Activated B cell treated with CpG ODN at 0.5 μM for 24 hours (primary cell): ENCODE measurements around the gene MBNL2. TPM values are rescaled to one million over a fixed set of nuclear protein-coding genes. Genes with fewer than 3 reads are reported as not detected.

Experiments
- ATAC-seq: fragments of 200-7000 bp; cut with Tn5 transposase; one replicate; pipeline ENCODE4 v1.10.0; 2021; ENCODE audit warnings: low read depth, mild to moderate bottlenecking, moderate library complexity
- CTCF ChIA-PET: fragments of 350-600 bp; sonication (Branson Sonifier 250); formaldehyde crosslinking; loops from one replicate; lab custom pipeline; 2021; ENCODE audit warnings: antibody characterized with exemption; lab: Charles Lee
- POLR2A ChIA-PET: fragments of 350-600 bp; sonication (Branson Sonifier 250); formaldehyde crosslinking; loops from one replicate; lab custom pipeline; 2021; ENCODE audit warnings: antibody characterized with exemption; lab: Charles Lee
- DNase-seq: peaks from one replicate; pipeline ENCODE4 v3.0.0; 2022
- H3K27ac Mint-ChIP-seq: one replicate; pipeline ENCODE4 v1.8.0; 2020; ENCODE audit warnings: mixed read lengths
- H3K27me3 Mint-ChIP-seq: one replicate; pipeline ENCODE4 v1.8.0; 2021; ENCODE audit warnings: mixed read lengths
- H3K36me3 Mint-ChIP-seq: one replicate; pipeline ENCODE4 v1.8.0; 2021; ENCODE audit warnings: low read depth, mixed read lengths
- H3K4me1 Mint-ChIP-seq: one replicate; pipeline ENCODE4 v1.8.0; 2021; ENCODE audit warnings: mixed read lengths
- H3K4me3 Mint-ChIP-seq: one replicate; pipeline ENCODE4 v1.8.0; 2020; ENCODE audit warnings: mild to moderate bottlenecking, mixed read lengths
- H3K9me3 Mint-ChIP-seq: one replicate; pipeline ENCODE4 v1.8.0; 2020; ENCODE audit warnings: mixed read lengths
- intact Hi-C: fragments of 100-400 bp; cut with micrococcal nuclease; formaldehyde crosslinking; loops from one replicate; pipeline ENCODE4 v1.15.1; 2024
- total RNA-seq: library from RNA; stranded (reverse); gene quantifications from 2 replicates; pipeline ENCODE4 v1.2.3, GENCODE V29; 2022
- TF ChIP-seq, protein P1 (sequence below): fragments of 200-600 bp; IDR thresholded peaks from one replicate; pipeline ENCODE4 v1.8.0; 2022; ENCODE audit warnings: antibody characterized with exemption, mild to moderate bottlenecking

Gene MBNL2
- total RNA-seq, 1 donor from 2014 or later, result 18.8 TPM

DNA sequence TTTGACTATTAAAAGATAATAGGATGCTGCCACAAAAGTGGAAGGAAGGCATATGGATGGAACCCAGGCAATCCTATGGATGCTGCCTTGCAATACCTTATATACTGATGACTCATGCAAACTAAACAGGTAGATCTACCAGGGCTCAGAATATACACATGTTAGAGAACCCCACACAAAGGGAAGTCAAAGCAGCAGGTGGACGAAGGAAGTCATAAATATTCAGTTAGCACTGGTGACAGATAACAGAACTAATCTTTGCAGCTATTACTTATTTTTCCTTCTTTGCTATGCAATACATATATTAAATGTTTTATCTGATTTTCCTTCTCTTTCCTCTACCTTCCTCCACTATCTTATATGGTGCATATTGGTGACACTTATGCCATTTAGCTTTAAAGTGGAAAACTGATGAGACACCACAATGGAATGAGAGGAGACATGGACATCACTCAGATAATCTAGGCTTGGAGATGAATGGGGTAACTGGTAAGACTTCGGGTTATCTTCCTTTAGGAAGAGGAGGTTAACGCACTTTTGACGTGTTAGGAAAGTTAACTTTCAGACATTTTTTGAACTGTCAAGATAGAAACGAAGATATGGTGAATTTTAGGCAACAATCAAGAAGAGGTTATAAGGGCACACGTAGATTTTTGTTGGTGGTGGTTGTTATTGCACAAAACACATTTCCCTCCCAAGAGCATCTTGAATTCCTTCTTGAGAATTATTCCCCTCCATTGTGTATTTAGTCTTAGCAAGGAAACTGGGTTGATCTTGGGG, 39.8 kb upstream of the MBNL2 start:
- Mint-ChIP-seq H3K27ac (no peak overlapping the region), H3K9me3 (no peaks in the 10 kb centered on the region), H3K4me1 (no peaks in the 10 kb centered on the region), H3K36me3 (no peaks in the 10 kb centered on the region), H3K4me3 (no peak overlapping the region), H3K27me3 (peaks cover 21% of the 10 kb centered on the region)
- DNase-seq (no peak), ATAC-seq (no peak)
- ChIA-PET POLR2A (no interaction called here), CTCF (no interaction called here)
- intact Hi-C loops, result no loop called here
- TF ChIP-seq, protein P1, sequence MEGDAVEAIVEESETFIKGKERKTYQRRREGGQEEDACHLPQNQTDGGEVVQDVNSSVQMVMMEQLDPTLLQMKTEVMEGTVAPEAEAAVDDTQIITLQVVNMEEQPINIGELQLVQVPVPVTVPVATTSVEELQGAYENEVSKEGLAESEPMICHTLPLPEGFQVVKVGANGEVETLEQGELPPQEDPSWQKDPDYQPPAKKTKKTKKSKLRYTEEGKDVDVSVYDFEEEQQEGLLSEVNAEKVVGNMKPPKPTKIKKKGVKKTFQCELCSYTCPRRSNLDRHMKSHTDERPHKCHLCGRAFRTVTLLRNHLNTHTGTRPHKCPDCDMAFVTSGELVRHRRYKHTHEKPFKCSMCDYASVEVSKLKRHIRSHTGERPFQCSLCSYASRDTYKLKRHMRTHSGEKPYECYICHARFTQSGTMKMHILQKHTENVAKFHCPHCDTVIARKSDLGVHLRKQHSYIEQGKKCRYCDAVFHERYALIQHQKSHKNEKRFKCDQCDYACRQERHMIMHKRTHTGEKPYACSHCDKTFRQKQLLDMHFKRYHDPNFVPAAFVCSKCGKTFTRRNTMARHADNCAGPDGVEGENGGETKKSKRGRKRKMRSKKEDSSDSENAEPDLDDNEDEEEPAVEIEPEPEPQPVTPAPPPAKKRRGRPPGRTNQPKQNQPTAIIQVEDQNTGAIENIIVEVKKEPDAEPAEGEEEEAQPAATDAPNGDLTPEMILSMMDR, result no peak

DNA sequence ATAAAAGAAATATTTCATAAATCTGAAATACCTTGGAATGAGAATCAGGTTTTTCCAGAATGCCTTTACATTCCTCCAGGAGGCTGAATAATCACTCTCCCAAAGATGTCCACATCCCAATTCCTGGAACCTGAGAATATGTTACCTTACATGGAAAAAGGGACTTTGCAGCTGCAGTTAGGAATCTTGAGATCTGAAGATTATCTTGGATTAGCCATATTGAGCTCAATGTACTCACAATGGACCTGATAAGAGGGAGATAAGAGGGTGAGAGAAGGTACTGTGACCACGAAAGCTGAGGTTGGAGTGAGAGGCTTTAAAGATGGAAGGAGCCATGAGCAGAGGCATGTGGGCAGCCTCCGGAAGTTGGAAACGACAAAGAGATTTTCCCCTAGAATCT, 36.8 kb upstream of the MBNL2 start:
- H3K4me3 Mint-ChIP-seq, result no peak overlapping the region
- H3K36me3 Mint-ChIP-seq, result no peaks in the 10 kb centered on the region
- intact Hi-C loops, result no loop called here
- TF ChIP-seq, protein P1, result no peak
- no peaks in the 10 kb centered on the region for H3K4me1 Mint-ChIP-seq
- ATAC-seq (no peak), DNase-seq (no peak)
- CTCF ChIA-PET, result no interaction called here
- H3K27me3 Mint-ChIP-seq, result peaks cover 28% of the 10 kb centered on the region
- no peak overlapping the region for H3K27ac Mint-ChIP-seq
- H3K9me3 Mint-ChIP-seq, result no peaks in the 10 kb centered on the region
- POLR2A ChIA-PET, result no interaction called here

DNA sequence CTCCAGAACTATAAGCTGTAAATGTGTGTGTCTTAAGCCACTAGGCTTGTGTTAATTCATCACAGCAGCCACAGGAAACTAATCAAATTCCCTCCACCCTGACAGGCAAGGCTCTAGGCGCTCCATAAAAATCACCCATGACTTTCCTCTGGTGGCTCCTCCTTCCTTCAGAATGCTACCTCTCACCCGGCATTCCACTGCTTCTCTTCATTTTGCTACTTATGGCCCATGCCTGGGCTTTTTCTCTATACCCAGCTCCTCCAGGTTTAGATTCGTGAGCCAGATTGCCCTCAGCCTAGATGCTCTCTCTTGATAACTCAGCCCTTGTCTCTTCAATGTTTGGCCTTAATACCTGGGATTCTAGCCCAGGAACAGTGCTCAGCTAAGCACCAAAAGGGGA, 36.4 kb upstream of the MBNL2 start:
- Mint-ChIP-seq H3K27me3 (peaks cover 28% of the 10 kb centered on the region), H3K4me1 (no peaks in the 10 kb centered on the region), H3K4me3 (no peak overlapping the region), H3K36me3 (no peaks in the 10 kb centered on the region), H3K27ac (no peak overlapping the region), H3K9me3 (no peaks in the 10 kb centered on the region)
- ChIA-PET POLR2A (no interaction called here), CTCF (no interaction called here)
- DNase-seq (no peak), ATAC-seq (no peak)
- intact Hi-C loops, result no loop called here
- TF ChIP-seq, protein P1, result no peak

DNA sequence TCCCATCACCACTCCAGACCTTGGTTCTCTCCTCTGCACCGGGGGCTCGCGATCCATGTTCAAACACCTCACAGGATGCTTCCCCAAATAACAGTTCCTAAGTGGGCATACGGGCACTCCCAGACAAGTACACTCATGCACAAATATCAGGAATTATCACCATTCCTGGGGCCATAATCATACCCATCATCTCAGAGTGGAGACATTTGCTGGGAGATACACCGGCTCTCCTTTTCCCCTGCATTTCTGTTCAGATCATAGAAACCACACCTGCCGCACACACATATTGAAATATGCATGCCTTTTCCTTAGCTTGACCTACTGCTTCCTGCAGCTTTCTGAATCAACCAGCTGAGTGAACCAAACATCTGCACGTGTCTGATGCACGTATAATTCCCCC, 33.9 kb upstream of the MBNL2 start:
- CTCF ChIA-PET, result interaction anchor here (0.8 kb wide), 1 partner anchor 17 kb away, joined by 3 read pairs; no protein-coding TSS in a partner anchor

DNA sequence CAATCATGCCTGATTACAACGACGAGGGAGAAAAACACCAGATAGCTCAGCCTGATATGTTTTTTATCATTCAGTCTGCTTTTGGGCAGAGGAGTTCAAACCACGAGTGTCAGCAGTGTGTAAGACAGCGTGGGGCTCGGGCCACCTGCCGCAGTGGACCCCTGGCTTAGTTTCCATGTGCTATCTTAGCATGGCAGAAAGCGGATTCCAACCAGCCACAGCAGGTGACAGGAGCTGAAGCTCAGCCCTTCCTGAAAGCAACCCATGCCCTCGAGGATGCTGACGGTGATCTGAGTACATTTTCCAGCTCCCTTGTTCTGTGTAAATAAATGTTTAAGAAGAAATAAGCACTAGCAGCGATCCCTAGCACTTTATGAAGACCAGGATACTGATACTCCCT, 32.2 kb upstream of the MBNL2 start:
- H3K4me3 Mint-ChIP-seq, result no peak overlapping the region
- peaks cover 20% of the 10 kb centered on the region for H3K27me3 Mint-ChIP-seq
- DNase-seq (no peak), ATAC-seq (no peak)
- no peak overlapping the region for H3K27ac Mint-ChIP-seq
- no peaks in the 10 kb centered on the region for H3K4me1 Mint-ChIP-seq
- no peaks in the 10 kb centered on the region for H3K9me3 Mint-ChIP-seq
- intact Hi-C loops, result no loop called here
- CTCF ChIA-PET, result no interaction called here
- H3K36me3 Mint-ChIP-seq, result no peaks in the 10 kb centered on the region
- POLR2A ChIA-PET, result no interaction called here
- TF ChIP-seq, protein P1, result no peak

More for the DNA sequence above, 33.9 kb upstream of the MBNL2 start:
- Mint-ChIP-seq H3K4me3 (no peak overlapping the region), H3K27me3 (peaks cover 27% of the 10 kb centered on the region), H3K9me3 (no peaks in the 10 kb centered on the region), H3K36me3 (no peaks in the 10 kb centered on the region), H3K4me1 (no peaks in the 10 kb centered on the region), H3K27ac (no peak overlapping the region)
- ATAC-seq, result no peak
- TF ChIP-seq, protein P1, result no peak
- intact Hi-C loops, result no loop called here
- POLR2A ChIA-PET, result no interaction called here
- DNase-seq, result no peak
